GM21360 (cell line): ENCODE measurements around the gene SMARCC1.
A peak's percentile ranks its signal among the peaks of the same experiment; 100 is the strongest.
"Not testable (repeated sequence)": the region's sequence is repeated elsewhere in the genome, so short reads cannot be mapped to it uniquely, and the experiment has no call there.

Experiments
- ATAC-seq: cut with Tn5 transposase; IDR thresholded peaks from one replicate; pipeline ENCODE4 v1.9.1; 2021; ENCODE audit warnings: mild to moderate bottlenecking, moderate library complexity; ENCODE audit not compliant: unreplicated experiment

The SMARCC1 gene

DNA sequence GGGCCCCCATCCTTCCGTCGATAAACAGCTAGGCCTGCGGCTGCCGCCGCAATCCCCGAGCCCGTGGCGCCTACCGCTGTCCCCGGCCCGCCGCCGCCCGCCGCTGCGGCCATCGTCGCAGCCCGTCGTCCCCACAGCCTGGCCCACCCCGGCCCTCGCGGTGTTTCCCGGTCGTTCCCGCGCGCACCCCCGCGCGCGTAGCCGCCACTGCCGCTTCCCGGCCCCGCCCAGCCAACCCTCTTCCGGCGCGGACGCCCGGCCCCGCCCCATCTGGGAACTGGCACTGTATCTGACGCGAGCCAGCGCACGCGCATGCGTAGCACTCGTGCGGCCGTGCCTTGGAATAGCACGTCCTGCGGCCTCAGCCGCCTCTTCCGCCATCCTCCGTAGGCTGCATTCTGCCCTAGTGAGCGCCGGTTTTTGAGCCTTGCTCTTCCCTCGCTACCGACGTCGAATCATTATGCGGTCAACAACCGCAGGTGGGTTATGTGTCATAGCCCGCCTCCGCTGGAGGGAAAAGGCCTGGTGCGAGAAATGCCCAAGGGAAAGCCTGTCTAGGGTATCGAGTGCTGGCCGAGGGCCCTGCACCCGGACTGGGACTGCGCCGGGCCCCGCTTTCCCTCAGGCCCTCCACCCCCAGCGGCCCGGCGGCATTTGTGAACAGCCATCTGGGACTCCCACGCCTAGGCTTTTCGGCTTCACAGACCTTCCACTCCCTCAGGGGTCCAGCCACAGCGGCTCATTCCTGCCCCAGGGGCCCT, at the start of gene SMARCC1:
TSS of gene SMARCC1 (minus strand) at position 209 of the 761 bp plus-strand sequence. CDS start at position 113, 96 bp downstream.
- ATAC-seq: peak; percentile 70

DNA sequence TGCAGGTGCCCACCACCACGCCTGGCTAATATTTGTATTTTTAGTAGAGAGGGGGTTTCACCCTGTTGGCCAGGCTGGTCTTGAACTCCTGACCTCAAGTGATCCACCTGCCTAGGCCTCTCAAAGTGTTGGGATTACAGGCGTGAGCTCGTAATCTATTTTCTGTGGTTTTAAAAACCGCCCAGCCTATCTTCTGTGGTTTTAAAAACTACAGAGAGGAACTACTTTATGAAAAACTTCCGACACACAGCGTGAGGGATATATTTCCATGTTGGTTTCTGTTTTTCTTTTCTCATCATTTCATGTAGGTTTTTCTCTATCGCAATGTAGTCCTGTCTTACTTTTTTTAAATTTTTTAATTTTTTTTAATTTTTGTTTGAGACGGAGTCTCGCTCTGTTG, 47.8 kb upstream of the SMARCC1 start:
- not testable (repeated sequence) for ATAC-seq

- ATAC-seq: no peak
Measured at GRCh38 chr3:47825590-47825989, 43.9 kb upstream of the SMARCC1 start.

GRCh38 chr3:47824541-47825473, 43.1 kb upstream of the SMARCC1 start:
- peak; percentile 92 for ATAC-seq

DNA sequence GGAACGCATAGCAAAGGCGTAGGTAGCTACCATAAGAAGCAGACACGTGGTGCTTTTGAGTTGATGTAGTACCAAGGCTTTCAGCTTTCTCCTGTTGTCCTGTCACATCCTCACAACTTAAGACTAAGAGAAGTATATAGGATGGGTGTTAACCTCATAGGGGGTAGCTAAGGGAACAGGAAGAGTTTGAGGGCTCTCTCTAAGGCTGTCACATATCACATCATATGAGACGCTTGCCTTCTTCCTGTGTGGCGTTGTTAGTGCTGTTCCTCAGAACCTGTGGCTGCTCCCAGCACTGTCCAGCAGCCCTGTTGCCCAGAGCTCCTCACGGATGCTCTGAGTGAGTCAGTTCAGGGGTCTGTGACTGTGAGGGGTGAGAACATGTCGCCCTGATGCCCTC, 35.9 kb upstream of the SMARCC1 start:
- ATAC-seq: no peak

GRCh38 chr3:47813551-47814177, 32.0 kb upstream of the SMARCC1 start:
- no peak for ATAC-seq

DNA sequence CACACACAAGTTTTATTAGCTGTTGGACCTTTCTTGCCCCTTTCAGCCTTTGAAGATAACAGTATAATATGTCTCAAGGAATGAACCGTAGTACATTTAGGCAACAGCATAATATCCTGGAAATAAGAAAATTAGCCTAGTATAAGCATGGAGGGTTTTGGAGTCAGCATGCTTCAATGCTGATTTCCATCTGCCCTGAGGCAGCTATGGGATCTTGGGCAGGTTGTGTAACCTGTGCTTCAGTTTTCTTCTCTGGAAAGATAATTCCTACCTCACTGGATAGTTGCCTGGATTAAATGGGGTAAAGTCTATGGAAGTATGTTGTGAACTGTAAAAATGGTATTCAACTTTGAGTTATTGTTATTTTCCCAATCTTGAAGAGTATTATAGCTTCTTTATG, 22.9 kb upstream of the SMARCC1 start:
- ATAC-seq: no peak

DNA sequence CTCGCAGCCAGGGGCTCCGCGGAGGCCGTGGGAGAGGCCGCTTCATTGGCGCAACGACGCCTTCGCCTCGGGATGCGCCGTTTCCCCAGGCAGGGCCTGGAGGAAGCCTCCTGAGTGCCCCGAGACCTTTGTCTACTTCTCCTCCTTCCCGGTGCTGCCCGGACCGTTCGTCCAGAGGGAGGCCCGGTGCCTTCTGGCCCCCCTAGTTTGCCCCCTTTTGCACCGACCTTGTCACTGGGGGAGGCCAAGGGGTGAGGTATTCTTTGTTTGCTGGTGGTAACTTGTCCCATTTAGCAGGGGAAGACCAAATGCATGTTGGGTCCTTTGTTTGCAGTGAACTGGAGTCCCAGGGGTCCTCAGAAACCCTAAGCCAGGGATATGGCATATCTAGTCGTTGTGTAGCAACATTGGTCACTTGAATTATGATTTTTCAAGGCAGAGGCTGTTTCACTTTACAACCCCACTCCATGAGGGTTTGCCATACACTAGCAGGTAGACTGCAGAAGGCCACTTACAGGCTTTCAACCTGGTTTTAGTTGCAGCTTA, 21.9 kb upstream of the SMARCC1 start:
- no peak for ATAC-seq

GRCh38 chr3:47802734-47803479, 21.2 kb upstream of the SMARCC1 start, which contains the start of gene DHX30:
Gene DHX30, plus strand, starts transcription at chr3:47803138. Its CDS starts 7,546 bp downstream, at chr3:47810684.
- peak; percentile 69 for ATAC-seq

GRCh38 chr3:47799733-47800132, 18.0 kb upstream of the SMARCC1 start:
- ATAC-seq: no peak

- no peak for ATAC-seq
Measured at GRCh38 chr3:47794544-47794943, 12.9 kb upstream of the SMARCC1 start.

- no peak for ATAC-seq
Measured at GRCh38 chr3:47792699-47793098, 11.0 kb upstream of the SMARCC1 start.

DNA sequence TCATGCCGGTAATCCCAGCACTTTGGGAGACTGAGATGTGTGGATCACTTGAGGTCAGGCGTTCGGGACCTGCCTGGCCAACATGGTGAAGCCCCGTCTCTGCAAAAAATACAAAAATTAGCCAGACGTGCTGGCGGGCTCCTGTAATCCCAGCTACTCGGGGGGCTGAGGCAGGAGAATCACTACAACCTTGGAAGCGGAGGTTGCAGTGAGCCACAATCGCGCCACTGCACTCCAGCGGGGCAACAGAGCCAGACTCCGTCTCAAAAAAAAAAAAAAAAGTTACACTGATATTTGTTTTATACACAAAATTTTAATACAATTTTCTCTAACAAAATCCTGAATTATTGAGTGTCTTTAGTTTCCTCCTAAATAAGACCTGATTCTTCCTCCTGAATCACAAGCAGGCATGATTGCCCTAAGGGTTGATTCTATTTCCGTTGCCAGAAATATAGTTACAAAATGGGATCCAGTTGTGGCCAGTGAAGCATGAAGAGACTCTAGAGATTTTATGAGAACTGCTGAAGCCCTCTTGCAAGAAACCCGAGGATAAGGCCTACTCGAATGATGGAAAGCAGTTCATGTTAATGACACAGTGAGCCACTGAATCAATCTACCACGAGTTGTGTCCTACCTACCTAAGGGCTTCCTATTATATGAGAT, 9.6 kb upstream of the SMARCC1 start:
- no peak for ATAC-seq

DNA sequence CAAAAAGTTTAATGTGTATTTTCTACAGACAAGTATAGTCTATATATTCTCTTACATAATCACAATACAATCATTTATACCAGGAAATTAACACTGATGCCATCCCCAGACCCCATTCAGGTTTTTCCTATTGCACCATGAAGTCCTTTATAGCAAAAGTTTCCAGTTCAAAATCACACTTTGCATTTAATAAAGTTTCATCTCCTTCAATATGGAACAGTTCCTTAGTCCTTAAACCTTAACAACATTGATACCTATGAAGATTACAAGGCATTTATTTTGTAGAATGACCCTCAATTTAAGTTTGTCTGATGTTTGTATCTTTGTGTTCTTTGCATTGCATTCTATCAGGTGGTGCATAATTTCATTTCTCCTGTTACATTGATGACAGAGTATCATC, 2.0 kb upstream of the SMARCC1 start:
- ATAC-seq: no peak

GRCh38 chr3:47782446-47783308, 984 bp upstream of the SMARCC1 start:
- no peak for ATAC-seq

DNA sequence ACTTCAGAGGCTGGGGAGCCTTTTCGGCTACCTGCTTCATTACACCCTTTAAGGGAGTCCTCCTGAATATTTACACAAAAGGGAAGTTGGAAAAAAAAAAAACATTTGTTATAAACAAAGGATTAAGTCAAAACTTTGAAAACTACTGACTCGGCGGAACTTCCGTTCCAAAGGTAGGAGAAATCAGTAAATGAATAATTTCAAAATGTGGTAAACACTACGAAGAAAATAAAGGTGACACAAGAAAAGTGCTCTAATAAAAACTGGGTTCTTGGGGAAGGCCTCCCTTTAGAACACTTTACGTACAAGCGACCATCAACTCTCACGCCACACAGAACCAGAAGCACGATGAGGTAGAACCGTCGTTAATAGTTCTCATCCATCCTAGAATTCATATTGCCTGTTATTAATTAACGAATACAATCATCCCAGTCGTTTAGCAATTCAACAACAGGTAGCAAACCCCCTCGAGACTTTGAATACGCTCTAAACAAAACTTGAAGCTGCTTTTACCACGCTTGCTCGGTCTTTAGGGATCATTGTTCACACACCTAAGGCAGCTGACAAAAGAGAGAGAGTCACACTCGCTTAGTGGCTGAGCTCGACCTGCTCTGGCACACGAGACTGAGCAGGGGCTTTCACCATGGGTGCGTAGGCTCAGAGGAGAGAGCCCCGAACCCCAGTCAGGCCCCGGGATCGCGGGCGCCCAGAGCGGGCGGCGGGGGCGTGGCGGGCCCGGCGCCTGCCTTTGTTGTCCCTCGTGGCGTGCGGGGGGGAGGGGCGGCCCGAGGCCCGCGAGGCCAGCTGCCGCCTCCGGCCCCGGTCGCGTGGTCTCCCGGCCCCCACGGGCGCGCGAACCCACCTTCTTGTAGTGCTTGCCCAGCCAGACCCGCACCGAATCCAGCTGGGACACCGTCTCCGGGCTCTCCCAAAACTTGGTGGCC, 680 bp downstream of the SMARCC1 start:
- peak; percentile 35 for ATAC-seq

GRCh38 chr3:47778746-47779145, 2.9 kb downstream of the SMARCC1 start:
- no peak for ATAC-seq

DNA sequence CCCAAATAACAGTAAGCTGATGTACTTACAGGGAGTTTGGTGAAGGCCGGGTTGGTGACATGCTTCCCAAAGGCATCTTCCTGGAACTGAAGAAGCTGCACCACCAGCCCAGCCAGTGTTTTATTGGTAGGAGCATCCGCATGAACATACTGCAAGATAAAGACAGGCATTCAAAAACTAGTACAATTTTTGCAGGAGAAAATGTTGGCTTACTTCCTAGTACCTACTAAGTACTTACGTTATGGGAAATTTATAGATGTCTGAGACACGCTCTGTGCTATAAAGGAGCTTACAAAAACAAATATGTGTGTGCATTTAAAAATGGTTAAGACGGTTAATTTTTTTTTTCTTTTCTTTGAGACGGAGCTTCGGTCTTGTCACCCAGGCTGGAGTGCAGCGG, 8.9 kb downstream of the SMARCC1 start:
- ATAC-seq: no peak
